Aorta (tissue), 5 donors: ENCODE results near the gene GYPB. TPM values are rescaled to one million over a fixed set of nuclear protein-coding genes. Genes with fewer than 3 reads are reported as not detected.
"Not testable (repeated sequence)": the region's sequence is repeated elsewhere in the genome, so short reads cannot be mapped to it uniquely, and the experiment has no call there.

Experiments used
- ATAC-seq: fragments of 200-7000 bp; cut with Tn5 transposase; one replicate; pipeline ENCODE4 v1.9.1; 2022; ENCODE audit warnings: moderate library complexity; ENCODE audit not compliant: low FRiP score
- DNase-seq, 2 donors: peaks; one replicate each; pipeline ENCODE4 v3.0.0-alpha.2; 2020
- H3K27ac ChIP-seq, 2 donors: one replicate each; pipeline ENCODE4 v1.5.1; 2013; ENCODE audit warnings: low read length in 2 of 2, mild to moderate bottlenecking in 2 of 2, moderate library complexity in 2 of 2, control low read depth in 1 of 2, inconsistent platforms in 1 of 2, low read depth in 1 of 2
- H3K27me3 ChIP-seq, 2 donors: one replicate each; pipeline ENCODE4 v1.6.1; 2013; ENCODE audit warnings: control low read depth in 1 of 2, low read length in 1 of 2, mild to moderate bottlenecking in 1 of 2, moderate library complexity in 1 of 2; ENCODE audit not compliant: insufficient read depth in 2 of 2, control insufficient read depth in 1 of 2
- H3K36me3 ChIP-seq, 2 donors: one replicate each; pipeline ENCODE4 v1.6.1; 2013; ENCODE audit warnings: control low read depth in 1 of 2, low read length in 1 of 2, mild to moderate bottlenecking in 1 of 2; ENCODE audit not compliant: insufficient read depth in 2 of 2, control insufficient read depth in 1 of 2
- H3K4me1 ChIP-seq, 2 donors: one replicate each; pipeline ENCODE4 v1.6.1; 2013; ENCODE audit warnings: low read length in 2 of 2, control low read depth in 1 of 2, mild to moderate bottlenecking in 1 of 2, moderate library complexity in 1 of 2; ENCODE audit not compliant: insufficient read depth in 2 of 2, control insufficient read depth in 1 of 2
- H3K4me3 ChIP-seq, 2 donors: one replicate each; pipeline ENCODE4 v1.5.1; 2013; ENCODE audit warnings: low read length in 2 of 2, control low read depth in 1 of 2, mild to moderate bottlenecking in 1 of 2
- H3K9me3 ChIP-seq: one replicate; pipeline ENCODE4 v1.6.1; 2013; ENCODE audit warnings: mild to moderate bottlenecking, low read length; ENCODE audit not compliant: control insufficient read depth
- WGBS, 2 donors: extraction: QIAGEN DNeasy Blood & Tissue Kit; methylation state at CpG; one replicate each; pipeline ENCODE4 v1.1.7; 2013; 5-methylcytosine and 5-hydroxymethylcytosine counted together
- intact Hi-C, 2 donors: fragments of 100-400 bp; cut with DNase I; formaldehyde crosslinking; loops; one replicate each; pipeline versions ENCODE4 v1.14.2 to v1.15.0; 2022
- polyA plus RNA-seq, 2 donors: library from polyadenylated mRNA; stranded (reverse); fragments of 200-250 nt; gene quantifications; one replicate each; pipeline ENCODE4 v1.2.3, GENCODE V29; 2013
- total RNA-seq, 2 donors: library from RNA; stranded (reverse); fragmentation: NEBNext Ultra II Directional; extraction: Animal tissue kit (Norgen Biotek cat#: 25700); gene quantifications; one replicate each; pipeline ENCODE4 v1.2.1, GENCODE V29; 2021
- donor health status: healthy with polysubstance abuse.
- donor health status: Bipolar disorder and iron deficiency.
- donor health status: DM: no; HTN: no; CAD: no.
- donor health status: DM: no; HTN: no; CAD: no.
- donor health status: DM: yes; HTN: yes; CAD: no.

Gene GYPB
- total and polyA plus RNA-seq, 4 donors: 1.5 TPM; not detected in 3

GRCh38 chr4:144004868-144005557 is 14.2 kb downstream of the GYPB start:
- intact Hi-C loops, ATAC-seq: not testable (repeated sequence)

GRCh38 chr4:144003890-144004265 is 15.3 kb downstream of the GYPB start:
- H3K4me3 ChIP-seq, H3K9me3 ChIP-seq, intact Hi-C loops: not testable (repeated sequence)

More at GRCh38 chr4:144004868-144005557, 14.2 kb downstream of the GYPB start:
- WGBS, 2 donors: 69% methylated on average over 4 of the region's 4 CpGs
- not testable (repeated sequence) for H3K4me3 ChIP-seq, H3K27me3 ChIP-seq, H3K9me3 ChIP-seq, H3K4me1 ChIP-seq, DNase-seq, H3K36me3 ChIP-seq, H3K27ac ChIP-seq

GRCh38 chr4:144003205-144003889 is 15.8 kb downstream of the GYPB start:
- H3K27me3 ChIP-seq, H3K4me1 ChIP-seq, H3K4me3 ChIP-seq, H3K27ac ChIP-seq, ATAC-seq, H3K9me3 ChIP-seq, H3K36me3 ChIP-seq, DNase-seq, intact Hi-C loops: not testable (repeated sequence)
- 67 to 74% methylated on average over 2 of the region's 2 CpGs for WGBS, 2 donors

More at GRCh38 chr4:144003890-144004265, 15.3 kb downstream of the GYPB start:
- ATAC-seq, H3K36me3 ChIP-seq, H3K27ac ChIP-seq, H3K27me3 ChIP-seq, H3K4me1 ChIP-seq, DNase-seq: not testable (repeated sequence)

- H3K27me3 ChIP-seq, ATAC-seq, DNase-seq, H3K4me3 ChIP-seq, intact Hi-C loops, H3K27ac ChIP-seq, H3K9me3 ChIP-seq, H3K4me1 ChIP-seq, H3K36me3 ChIP-seq: not testable (repeated sequence)
- WGBS, 2 donors: 65 to 71% methylated on average over 6 of the region's 6 CpGs
These were observed 18.7 kb downstream of the GYPB start for GRCh38 chr4:144000331-144000995.

- H3K9me3 ChIP-seq, ATAC-seq, H3K27ac ChIP-seq, intact Hi-C loops, H3K4me3 ChIP-seq, H3K36me3 ChIP-seq, H3K4me1 ChIP-seq, DNase-seq, H3K27me3 ChIP-seq: not testable (repeated sequence)
- WGBS, 2 donors: 65 to 93% methylated on average over 4 of the region's 4 CpGs
These were observed 23.0 kb downstream of the GYPB start for GRCh38 chr4:143996193-143996592.

GRCh38 chr4:143991761-143992160 is 27.4 kb downstream of the GYPB start:
- H3K36me3 ChIP-seq, intact Hi-C loops, H3K27ac ChIP-seq, H3K9me3 ChIP-seq, H3K27me3 ChIP-seq, H3K4me3 ChIP-seq, DNase-seq, ATAC-seq, H3K4me1 ChIP-seq: not testable (repeated sequence)
- no CpG with 5 or more reads among the region's 1 CpG for WGBS, 2 donors

- H3K27ac ChIP-seq, H3K27me3 ChIP-seq, H3K36me3 ChIP-seq, ATAC-seq, DNase-seq, H3K4me1 ChIP-seq, H3K4me3 ChIP-seq, intact Hi-C loops, H3K9me3 ChIP-seq: not testable (repeated sequence)
- 58 to 63% methylated on average over 2 to 3 of the region's 3 CpGs for WGBS, 2 donors
These were observed 28.5 kb downstream of the GYPB start for GRCh38 chr4:143990717-143991116.

GRCh38 chr4:143986180-143986579 is 33.0 kb downstream of the GYPB start:
- 73 to 80% methylated on average over 1 of the region's 1 CpG for WGBS, 2 donors
- H3K27ac ChIP-seq: no peak overlapping the region
- intact Hi-C loops: no loop called here

More at GRCh38 chr4:143986180-143986579, 33.0 kb downstream of the GYPB start:
- Histone ChIP-seq H3K4me1 (no peaks in the 10 kb centered on the region), H3K4me3 (no peak overlapping the region), H3K9me3 (no peaks in the 10 kb centered on the region), H3K27me3 (no peaks in the 10 kb centered on the region), H3K36me3 (no peaks in the 10 kb centered on the region)
- DNase-seq (no peak), ATAC-seq (no peak)
